Astrocyte of the cerebellum (primary cell): Measurements from ENCODE around the gene GTF3C4.
"Not testable (repeated sequence)": the region's sequence is repeated elsewhere in the genome, so short reads cannot be mapped to it uniquely, and the experiment has no call there.

Source experiments
- DNase-seq: peaks from one replicate; pipeline ENCODE4 v3.0.0-alpha.2; 2011; ENCODE audit warnings: low read depth
- H3K4me3 ChIP-seq: 2 replicates; pipeline ENCODE4 v1.5.1; 2011; ENCODE audit warnings: mild to moderate bottlenecking, low read depth, low read length, moderate library complexity
- in situ Hi-C: cut with HindIII; loops from 2 replicates; pipeline ENCODE4 v1.10.0; 2017; ENCODE audit warnings: low sequenced_read_pairs
- TF ChIP-seq, protein P1 (sequence below): IDR thresholded peaks from 2 replicates; pipeline ENCODE4 v1.5.1; 2012; ENCODE audit warnings: low read length, low read depth, moderate library complexity, mild to moderate bottlenecking; ENCODE audit errors: missing control alignments

Gene GTF3C4

DNA sequence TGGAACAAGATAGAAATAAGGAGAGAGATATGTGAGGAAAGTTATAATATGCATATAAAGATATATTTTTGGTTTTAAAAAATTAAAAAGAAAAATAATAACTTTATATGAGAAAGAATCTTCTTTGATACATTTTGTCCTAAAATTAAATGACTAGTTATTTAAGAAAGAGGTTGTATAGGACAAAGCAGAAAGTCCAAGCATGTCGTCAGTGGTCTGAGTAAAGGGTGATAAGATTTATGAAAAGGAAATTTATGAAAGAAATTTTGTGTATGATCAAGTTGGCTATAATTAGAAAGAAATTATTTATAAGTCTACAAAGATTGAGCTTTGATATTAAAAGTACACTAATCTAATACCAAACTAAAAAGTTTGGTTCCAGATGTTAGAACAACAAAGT, 32.0 kb downstream of the GTF3C4 start:
- in situ Hi-C loops = loop anchor here (5.0 kb wide), 1 partner anchor 55 kb away; no protein-coding TSS in a partner anchor
- TF ChIP-seq, protein P1, sequence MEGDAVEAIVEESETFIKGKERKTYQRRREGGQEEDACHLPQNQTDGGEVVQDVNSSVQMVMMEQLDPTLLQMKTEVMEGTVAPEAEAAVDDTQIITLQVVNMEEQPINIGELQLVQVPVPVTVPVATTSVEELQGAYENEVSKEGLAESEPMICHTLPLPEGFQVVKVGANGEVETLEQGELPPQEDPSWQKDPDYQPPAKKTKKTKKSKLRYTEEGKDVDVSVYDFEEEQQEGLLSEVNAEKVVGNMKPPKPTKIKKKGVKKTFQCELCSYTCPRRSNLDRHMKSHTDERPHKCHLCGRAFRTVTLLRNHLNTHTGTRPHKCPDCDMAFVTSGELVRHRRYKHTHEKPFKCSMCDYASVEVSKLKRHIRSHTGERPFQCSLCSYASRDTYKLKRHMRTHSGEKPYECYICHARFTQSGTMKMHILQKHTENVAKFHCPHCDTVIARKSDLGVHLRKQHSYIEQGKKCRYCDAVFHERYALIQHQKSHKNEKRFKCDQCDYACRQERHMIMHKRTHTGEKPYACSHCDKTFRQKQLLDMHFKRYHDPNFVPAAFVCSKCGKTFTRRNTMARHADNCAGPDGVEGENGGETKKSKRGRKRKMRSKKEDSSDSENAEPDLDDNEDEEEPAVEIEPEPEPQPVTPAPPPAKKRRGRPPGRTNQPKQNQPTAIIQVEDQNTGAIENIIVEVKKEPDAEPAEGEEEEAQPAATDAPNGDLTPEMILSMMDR = no peak
- no peak overlapping the region for H3K4me3 ChIP-seq
- DNase-seq = no peak

DNA sequence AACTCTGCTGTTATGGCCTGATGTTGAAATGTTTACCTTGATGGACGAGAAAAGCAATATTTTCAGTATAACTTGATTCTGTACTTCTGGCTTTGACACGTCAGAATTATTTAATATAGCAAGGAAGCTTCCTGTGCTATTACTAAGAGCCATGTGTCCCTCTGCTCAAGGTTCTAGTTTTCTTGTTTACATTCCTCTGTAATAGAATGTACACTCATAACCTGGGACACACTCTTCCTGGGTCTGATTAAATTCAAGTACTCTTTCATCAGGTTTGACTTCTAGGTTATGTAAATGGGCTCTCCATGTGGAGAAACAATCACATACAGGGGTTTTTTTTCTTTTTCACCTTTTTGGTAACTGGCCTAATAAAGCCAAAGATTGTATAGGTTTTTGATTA, 33.1 kb downstream of the GTF3C4 start:
- no peak for DNase-seq
- in situ Hi-C loops = loop anchor here (5.0 kb wide), 1 partner anchor 54 kb away; no protein-coding TSS in a partner anchor
- no peak overlapping the region for H3K4me3 ChIP-seq
- TF ChIP-seq, protein P1 = no peak

DNA sequence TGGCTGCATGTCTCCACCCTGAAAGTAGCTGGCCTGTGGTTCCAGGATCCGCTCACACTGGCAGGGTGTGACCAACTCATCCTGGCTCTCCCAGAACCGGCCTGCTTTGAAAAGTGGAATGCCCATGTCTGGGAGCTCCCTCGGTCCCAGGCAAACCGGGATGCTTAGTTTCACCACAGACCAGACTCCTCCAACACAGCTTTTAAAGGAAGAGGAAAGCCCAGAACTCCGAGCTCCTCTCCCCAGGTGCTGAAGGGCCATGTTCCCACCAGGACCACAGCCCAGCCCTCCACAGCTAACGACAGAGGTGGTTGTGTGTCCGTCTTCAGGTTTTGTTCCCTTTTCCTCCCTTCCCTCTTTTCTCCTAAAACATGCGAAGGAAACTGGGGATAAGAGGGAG, 38.0 kb downstream of the GTF3C4 start:
- TF ChIP-seq, protein P1 = no peak
- no peak for DNase-seq
- H3K4me3 ChIP-seq = no peak overlapping the region
- in situ Hi-C loops = no loop called here

DNA sequence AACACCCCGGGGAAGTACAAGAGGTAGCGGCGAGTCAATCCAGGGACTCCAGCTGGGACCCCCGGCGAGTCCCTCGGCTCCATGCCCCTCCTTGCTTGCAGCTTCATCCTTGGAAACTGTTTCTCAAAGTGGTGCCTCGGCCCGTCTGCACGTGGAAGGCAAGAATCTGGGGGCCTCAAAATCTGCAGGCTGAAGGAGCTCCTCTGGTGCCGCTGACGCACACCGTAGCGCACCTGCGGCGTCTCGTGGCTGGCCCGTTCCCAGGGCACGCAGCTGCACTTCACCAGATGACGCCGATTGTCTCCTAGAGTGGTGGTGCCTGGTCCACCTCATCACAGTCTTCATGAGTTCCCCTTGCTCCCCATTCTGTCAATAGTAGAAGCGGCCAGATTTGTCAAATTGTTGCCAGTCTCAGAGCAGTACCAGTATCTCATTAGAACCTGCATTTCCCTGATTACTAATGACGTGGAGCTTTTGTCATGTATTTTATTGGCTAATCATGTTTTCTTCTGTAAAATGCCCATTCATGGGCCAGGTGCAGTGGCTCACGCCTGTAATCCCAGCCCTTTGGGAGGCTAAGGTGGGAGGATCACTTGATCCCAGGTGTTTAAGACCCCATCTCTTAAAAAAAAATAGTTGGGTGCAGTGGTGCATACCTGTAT, 38.6 kb downstream of the GTF3C4 start:
- in situ Hi-C loops = no loop called here

DNA sequence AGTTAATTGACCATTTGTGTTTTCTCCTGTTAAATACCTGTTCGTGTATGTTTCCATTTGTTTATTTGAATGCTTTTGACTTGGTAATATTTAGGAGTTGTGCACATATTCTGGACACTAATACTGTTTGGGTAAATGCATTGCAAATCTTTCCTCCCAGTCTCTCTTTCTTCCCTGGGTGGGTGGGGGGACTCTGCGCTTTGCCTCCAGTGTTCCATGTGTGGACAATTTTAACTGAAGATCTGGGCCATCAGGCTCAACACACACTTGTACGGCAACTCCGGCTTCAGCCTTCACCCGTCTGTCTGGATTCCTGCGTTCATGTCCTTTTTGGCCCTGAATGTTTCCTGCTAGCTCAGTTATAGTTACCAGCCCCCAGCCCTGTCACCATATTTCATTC, 40.1 kb downstream of the GTF3C4 start:
- H3K4me3 ChIP-seq = no peak overlapping the region
- in situ Hi-C loops = no loop called here
- TF ChIP-seq, protein P1 = no peak
- DNase-seq = no peak

More for the DNA sequence above, 38.6 kb downstream of the GTF3C4 start:
- DNase-seq = no peak
- TF ChIP-seq, protein P1 = no peak
- no peak overlapping the region for H3K4me3 ChIP-seq

DNA sequence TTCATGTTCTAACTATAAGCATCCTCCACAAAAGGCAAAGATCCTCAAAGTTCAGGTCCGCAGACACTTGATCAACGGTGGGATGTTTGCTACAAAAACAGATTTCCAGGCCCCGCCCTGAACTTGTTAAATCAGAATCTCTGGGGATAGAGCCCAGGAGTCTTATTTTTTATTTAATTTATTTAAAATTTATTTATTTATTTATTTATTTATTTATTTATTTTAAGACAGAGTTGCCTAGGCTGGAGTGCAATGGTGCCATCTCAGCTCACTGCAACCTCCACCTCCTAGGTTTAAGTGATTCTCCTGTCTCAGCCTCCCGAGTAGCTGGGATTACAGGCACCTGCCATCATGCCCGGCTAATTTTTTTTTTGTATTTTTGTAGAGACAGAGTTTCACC, 40.9 kb downstream of the GTF3C4 start:
- in situ Hi-C loops, DNase-seq: not testable (repeated sequence)

DNA sequence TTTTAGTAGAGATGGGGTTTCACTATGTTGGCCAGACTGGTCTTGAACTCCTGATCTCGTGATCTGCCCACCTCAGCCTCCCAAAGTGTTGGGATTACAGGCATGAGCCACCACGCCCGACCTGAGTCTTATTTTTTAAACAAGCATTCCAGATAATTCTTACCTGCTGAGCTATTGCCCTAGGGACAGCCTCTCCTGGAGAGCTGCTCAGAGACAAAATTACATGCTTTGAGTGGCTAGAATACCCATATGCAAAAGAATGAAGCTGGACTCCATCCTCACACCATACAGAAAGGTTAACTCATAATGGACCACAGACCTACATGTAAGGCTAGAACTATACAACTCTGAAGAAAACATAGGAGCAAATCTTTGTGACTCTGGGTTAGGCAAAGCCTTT, 41.6 kb downstream of the GTF3C4 start:
- TF ChIP-seq, protein P1 = no peak
- DNase-seq = no peak
- in situ Hi-C loops = no loop called here
- no peak overlapping the region for H3K4me3 ChIP-seq

More for the DNA sequence above, 40.9 kb downstream of the GTF3C4 start:
- H3K4me3 ChIP-seq = not testable (repeated sequence)
